Right atrium auricular region (tissue), 2 donors: Measurements from ENCODE around the gene ROR2. TPM values are rescaled to one million over a fixed set of nuclear protein-coding genes. Genes with fewer than 3 reads are reported as not detected.
"Not testable (repeated sequence)": the region's sequence is repeated elsewhere in the genome, so short reads cannot be mapped to it uniquely, and the experiment has no call there.

Source experiments
- DNase-seq: peaks from one replicate; pipeline ENCODE4 v3.0.0-alpha.2; 2019; ENCODE audit warnings: low spot score
- H3K27ac ChIP-seq, 2 donors: fragments of 200-600 bp; sonication (generic); 1 replicate in 1 of 2; 2 replicates in 1 of 2; pipeline ENCODE4 v1.5.1; 2016 to 2019
- H3K27me3 ChIP-seq, 2 donors: fragments of 200-600 bp; sonication (generic); one replicate each; pipeline versions ENCODE4 v1.5.1 to v1.6.0; 2017 to 2019
- H3K36me3 ChIP-seq: fragments of 200-600 bp; sonication (generic); one replicate; pipeline ENCODE4 v1.5.1; 2016
- H3K4me1 ChIP-seq, 2 donors: fragments of 200-600 bp; sonication (generic); one replicate each; pipeline versions ENCODE4 v1.5.1 to v1.6.0; 2017 to 2019
- H3K4me3 ChIP-seq, 2 donors: fragments of 200-600 bp; sonication (generic); 1 replicate in 1 of 2; 2 replicates in 1 of 2; pipeline ENCODE4 v1.5.1; 2017 to 2019; ENCODE audit warnings: mild to moderate bottlenecking in 1 of 2, moderate library complexity in 1 of 2
- H3K9me3 ChIP-seq, 2 donors: fragments of 200-600 bp; sonication (generic); one replicate each; pipeline ENCODE4 v1.5.1; 2019
- CTCF ChIP-seq, 2 donors: fragments of 200-600 bp; sonication (generic); IDR thresholded peaks; one replicate each; pipeline ENCODE4 v1.5.1; 2019; ENCODE audit warnings: antibody characterized with exemption in 2 of 2
- total RNA-seq, 2 donors: library from RNA; depleted of rRNA; stranded (reverse); fragments of >200 nt; gene quantifications; one replicate each; pipeline ENCODE4 v1.1.0, GENCODE V29; 2016

The ROR2 gene
- total RNA-seq, 2 donors from 2014 or later: 21.8 to 28.5 TPM

- Histone ChIP-seq H3K36me3 (no peaks in the 10 kb centered on the region), H3K27ac (no peak overlapping the region), H3K4me1 (no peaks in the 10 kb centered on the region), H3K4me3 (no peak overlapping the region), H3K9me3 (peaks cover 0 to 6% of the 10 kb centered on the region in 2 donors), H3K27me3 (no peaks in the 10 kb centered on the region)
- no peak for TF ChIP-seq CTCF (IDR thresholded peaks at IDR 0.05)
- DNase-seq: no peak
Observed at GRCh38 chr9:91519520-91520277, 430.3 kb downstream of the ROR2 start.

GRCh38 chr9:91518462-91518861 lies 431.6 kb downstream of the ROR2 start:
- no peak for DNase-seq
- H3K36me3 ChIP-seq: no peaks in the 10 kb centered on the region
- no peak for TF ChIP-seq CTCF (IDR thresholded peaks at IDR 0.05)
- no peak overlapping the region for H3K27ac ChIP-seq
- no peaks in the 10 kb centered on the region for H3K27me3 ChIP-seq
- no peaks in the 10 kb centered on the region for H3K9me3 ChIP-seq
- H3K4me1 ChIP-seq: no peaks in the 10 kb centered on the region
- H3K4me3 ChIP-seq: no peak overlapping the region

GRCh38 chr9:91517801-91518200 lies 432.2 kb downstream of the ROR2 start:
- Histone ChIP-seq H3K4me1 (no peaks in the 10 kb centered on the region), H3K9me3 (no peaks in the 10 kb centered on the region), H3K4me3 (no peak overlapping the region), H3K27me3 (no peaks in the 10 kb centered on the region), H3K36me3 (no peaks in the 10 kb centered on the region), H3K27ac (no peak overlapping the region)
- no peak for DNase-seq
- TF ChIP-seq CTCF (IDR thresholded peaks at IDR 0.05): no peak

- H3K9me3 ChIP-seq, H3K27me3 ChIP-seq, DNase-seq, H3K36me3 ChIP-seq, H3K4me3 ChIP-seq, H3K27ac ChIP-seq, H3K4me1 ChIP-seq: not testable (repeated sequence)
Observed at GRCh38 chr9:91517332-91517731, 432.7 kb downstream of the ROR2 start.

DNA sequence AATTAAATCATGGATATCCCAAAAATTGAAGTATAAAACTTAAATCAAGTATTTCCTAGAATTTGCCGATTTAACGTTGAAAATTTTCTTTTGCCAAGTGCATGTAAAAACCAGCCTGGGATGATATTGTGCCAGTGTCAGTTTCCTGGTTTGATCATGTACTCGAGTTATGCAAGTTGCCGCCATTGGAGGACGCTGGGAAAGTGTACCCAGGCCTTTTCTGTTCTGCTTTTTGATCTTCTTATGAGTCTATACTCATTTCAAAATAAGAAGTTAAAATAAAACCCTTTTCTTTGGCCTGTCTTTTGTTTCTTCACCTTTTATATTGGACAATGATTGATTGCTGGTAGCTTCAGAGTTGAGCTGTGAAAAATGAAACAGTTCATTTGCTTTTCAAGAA lies 433.3 kb downstream of the ROR2 start:
- no peak for TF ChIP-seq CTCF (IDR thresholded peaks at IDR 0.05)
- no peaks in the 10 kb centered on the region for H3K36me3 ChIP-seq
- H3K4me1 ChIP-seq: no peaks in the 10 kb centered on the region
- peaks cover 0 to 4% of the 10 kb centered on the region in 2 donors for H3K9me3 ChIP-seq
- H3K27ac ChIP-seq: no peak overlapping the region
- DNase-seq: no peak
- H3K27me3 ChIP-seq: no peaks in the 10 kb centered on the region
- H3K4me3 ChIP-seq: no peak overlapping the region

DNA sequence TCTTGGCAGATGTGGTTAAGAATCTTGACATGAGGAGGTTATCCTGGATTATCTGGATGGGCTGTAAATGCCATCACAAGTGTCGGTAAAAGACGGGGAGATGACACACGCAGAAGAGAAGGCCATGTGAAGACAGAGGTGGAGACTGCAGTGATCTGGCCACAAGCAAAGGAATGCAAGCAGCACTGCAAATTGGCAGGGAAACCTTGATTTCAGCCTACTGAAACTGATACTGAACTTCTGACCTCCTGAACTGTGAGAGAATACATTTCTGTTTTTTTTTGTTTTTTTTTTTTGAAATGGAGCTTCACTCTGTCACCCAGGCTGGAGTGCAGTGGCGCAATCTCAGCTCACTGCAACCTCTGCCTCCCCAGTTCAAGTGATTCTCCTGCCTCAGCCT lies 433.9 kb downstream of the ROR2 start:
- Histone ChIP-seq H3K36me3 (no peaks in the 10 kb centered on the region), H3K4me1 (no peaks in the 10 kb centered on the region), H3K9me3 (peaks cover 0 to 4% of the 10 kb centered on the region in 2 donors), H3K4me3 (no peak overlapping the region), H3K27ac (no peak overlapping the region), H3K27me3 (no peaks in the 10 kb centered on the region)
- DNase-seq: no peak
- no peak for TF ChIP-seq CTCF (IDR thresholded peaks at IDR 0.05)
